Measurements from ENCODE around the gene RHOU. TPM values are rescaled to one million over a fixed set of nuclear protein-coding genes. Genes with fewer than 3 reads are reported as not detected.
A peak's percentile ranks its signal among the peaks of the same experiment; 100 is the strongest.

RHOU gene
- total and polyA plus RNA-seq, 2 of the 13 experiments (the other 11 are each of a cell fraction or from before 2014, with no cell fraction given) = 11.9 to 18.5 TPM

DNA sequence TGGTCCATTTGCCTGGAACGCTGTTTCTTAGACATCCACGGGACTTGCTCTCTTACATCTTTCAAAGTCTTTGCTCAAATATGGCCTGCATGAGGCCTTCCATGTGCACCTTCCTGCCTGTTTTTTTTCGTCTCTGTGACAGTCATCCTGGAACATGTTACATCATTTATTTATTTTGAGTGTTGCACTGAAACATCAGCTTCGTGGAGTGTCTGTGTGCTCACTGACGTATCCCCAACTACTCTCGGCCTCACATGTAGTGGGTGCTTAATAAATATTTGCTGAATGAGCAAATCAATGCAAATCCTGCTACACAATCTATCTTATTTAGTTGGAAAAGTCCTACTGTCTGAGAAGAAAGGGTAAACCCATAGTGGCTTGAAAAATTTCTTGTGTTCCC lies 11.4 kb upstream of the RHOU start:
- Histone ChIP-seq H3K9me3 (ENCODE audit: low read length) (no peaks in the 10 kb centered on the region), H4K20me1 (ENCODE audit: insufficient read depth, low read length) (no peaks in the 10 kb centered on the region), H3K27me3 (ENCODE audit: control insufficient read depth in 1 of 2, insufficient read depth in 2 of 2, low read length in 2 of 2) (no peaks in the 10 kb centered on the region; a peak in 2 of 5 replicates), H3K4me2 (ENCODE audit: low read depth, low read length) (no peak overlapping the region), H3K4me1 (ENCODE audit: insufficient read depth, low read length) (peaks cover 13% of the 10 kb centered on the region), H3K79me2 (ENCODE audit: insufficient read depth, low read length) (no peaks in the 10 kb centered on the region), H3K27ac (ENCODE audit: extremely low read length, insufficient read depth, low read length) (no peak overlapping the region), H2AFZ (ENCODE audit: low read length) (no peak overlapping the region), H3K36me3 (replicated peaks in 1 of 2; ENCODE audit: control insufficient read depth in 1 of 2, insufficient read depth in 2 of 2, low read length in 2 of 2) (no peaks in the 10 kb centered on the region), H3K9ac (ENCODE audit: insufficient read depth, low read depth, low read length) (no peak overlapping the region), H3K4me3 (replicated peaks in 1 of 3; ENCODE audit: insufficient read depth in 1 of 3, low read depth in 2 of 3, low read length in 3 of 3) (no peak overlapping the region)
- in situ Hi-C loops (cut with HindIII; ENCODE audit: extremely low pct_ligation_motif_present, low pct_unique_long_range_greater_than_20kb) = no loop called here
- intact Hi-C loops (cut with micrococcal nuclease; ENCODE audit: unreplicated experiment) = no loop called here
- FAIRE-seq (no peak), DNase-seq (ENCODE audit: low spot score) (peak; percentile 44), ATAC-seq (no peak)
- 27% methylated on average over 6 of the region's 6 CpGs for WGBS (ENCODE audit: low lambda C conversion rate)
- ChIA-PET POLR2A (interaction anchor here (1.3 kb wide), 1 partner anchor 114 kb away, joined by 5 read pairs; no protein-coding TSS in a partner anchor), CTCF (ENCODE audit: low intra/inter-chr PET ratio, low total read pairs) (no interaction called here)
- no TSS peak for BruUV-seq (replicated peaks)
- TF ChIP-seq FOXA3 (CRISPR knock-in tag; IDR thresholded peaks at IDR 0.05) (peak; percentile 43; the same call in 1 of the 2 replicates), KLF13 (CRISPR knock-in tag; IDR thresholded peaks at IDR 0.05) (no peak), ARNT2 (CRISPR knock-in tag; IDR thresholded peaks at IDR 0.05; ENCODE audit: low read depth) (no peak), GATAD2A (CRISPR knock-in tag; IDR thresholded peaks at IDR 0.05) (peak; percentile 50), ZBTB20 (CRISPR knock-in tag; IDR thresholded peaks at IDR 0.05; ENCODE audit: borderline replicate concordance, low read depth) (no peak), ZNF780A (CRISPR knock-in tag; IDR thresholded peaks at IDR 0.05) (no peak), MAFF (IDR thresholded peaks at IDR 0.05; ENCODE audit: low read depth, low read length) (peak; percentile 86), MAFK (conservative IDR thresholded peaks at IDR 0.05 in 1 of 2, IDR thresholded peaks at IDR 0.05 in 1 of 2; ENCODE audit: low read length in 2 of 2) (peak; percentile 86 to 92), ZNF160 (CRISPR knock-in tag; IDR thresholded peaks at IDR 0.05) (no peak), ZNF225 (CRISPR knock-in tag; IDR thresholded peaks at IDR 0.05) (no peak), CHD4 (IDR thresholded peaks at IDR 0.05; ENCODE audit: borderline replicate concordance, low read length) (no peak), FOSL2 (CRISPR knock-in tag; IDR thresholded peaks at IDR 0.05) (peak; percentile 59), ETV5 (CRISPR knock-in tag; IDR thresholded peaks at IDR 0.05; ENCODE audit: borderline replicate concordance) (no peak)
- TF ChIP-seq, protein P1, sequence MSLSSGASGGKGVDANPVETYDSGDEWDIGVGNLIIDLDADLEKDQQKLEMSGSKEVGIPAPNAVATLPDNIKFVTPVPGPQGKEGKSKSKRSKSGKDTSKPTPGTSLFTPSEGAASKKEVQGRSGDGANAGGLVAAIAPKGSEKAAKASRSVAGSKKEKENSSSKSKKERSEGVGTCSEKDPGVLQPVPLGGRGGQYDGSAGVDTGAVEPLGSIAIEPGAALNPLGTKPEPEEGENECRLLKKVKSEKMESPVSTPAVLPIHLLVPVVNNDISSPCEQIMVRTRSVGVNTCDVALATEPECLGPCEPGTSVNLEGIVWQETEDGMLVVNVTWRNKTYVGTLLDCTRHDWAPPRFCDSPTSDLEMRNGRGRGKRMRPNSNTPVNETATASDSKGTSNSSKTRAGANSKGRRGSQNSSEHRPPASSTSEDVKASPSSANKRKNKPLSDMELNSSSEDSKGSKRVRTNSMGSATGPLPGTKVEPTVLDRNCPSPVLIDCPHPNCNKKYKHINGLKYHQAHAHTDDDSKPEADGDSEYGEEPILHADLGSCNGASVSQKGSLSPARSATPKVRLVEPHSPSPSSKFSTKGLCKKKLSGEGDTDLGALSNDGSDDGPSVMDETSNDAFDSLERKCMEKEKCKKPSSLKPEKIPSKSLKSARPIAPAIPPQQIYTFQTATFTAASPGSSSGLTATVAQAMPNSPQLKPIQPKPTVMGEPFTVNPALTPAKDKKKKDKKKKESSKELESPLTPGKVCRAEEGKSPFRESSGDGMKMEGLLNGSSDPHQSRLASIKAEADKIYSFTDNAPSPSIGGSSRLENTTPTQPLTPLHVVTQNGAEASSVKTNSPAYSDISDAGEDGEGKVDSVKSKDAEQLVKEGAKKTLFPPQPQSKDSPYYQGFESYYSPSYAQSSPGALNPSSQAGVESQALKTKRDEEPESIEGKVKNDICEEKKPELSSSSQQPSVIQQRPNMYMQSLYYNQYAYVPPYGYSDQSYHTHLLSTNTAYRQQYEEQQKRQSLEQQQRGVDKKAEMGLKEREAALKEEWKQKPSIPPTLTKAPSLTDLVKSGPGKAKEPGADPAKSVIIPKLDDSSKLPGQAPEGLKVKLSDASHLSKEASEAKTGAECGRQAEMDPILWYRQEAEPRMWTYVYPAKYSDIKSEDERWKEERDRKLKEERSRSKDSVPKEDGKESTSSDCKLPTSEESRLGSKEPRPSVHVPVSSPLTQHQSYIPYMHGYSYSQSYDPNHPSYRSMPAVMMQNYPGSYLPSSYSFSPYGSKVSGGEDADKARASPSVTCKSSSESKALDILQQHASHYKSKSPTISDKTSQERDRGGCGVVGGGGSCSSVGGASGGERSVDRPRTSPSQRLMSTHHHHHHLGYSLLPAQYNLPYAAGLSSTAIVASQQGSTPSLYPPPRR (CRISPR knock-in tag; IDR thresholded peaks at IDR 0.05; ENCODE audit: borderline replicate concordance) = no peak
- TF ChIP-seq, protein P2, sequence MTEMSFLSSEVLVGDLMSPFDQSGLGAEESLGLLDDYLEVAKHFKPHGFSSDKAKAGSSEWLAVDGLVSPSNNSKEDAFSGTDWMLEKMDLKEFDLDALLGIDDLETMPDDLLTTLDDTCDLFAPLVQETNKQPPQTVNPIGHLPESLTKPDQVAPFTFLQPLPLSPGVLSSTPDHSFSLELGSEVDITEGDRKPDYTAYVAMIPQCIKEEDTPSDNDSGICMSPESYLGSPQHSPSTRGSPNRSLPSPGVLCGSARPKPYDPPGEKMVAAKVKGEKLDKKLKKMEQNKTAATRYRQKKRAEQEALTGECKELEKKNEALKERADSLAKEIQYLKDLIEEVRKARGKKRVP (CRISPR knock-in tag; IDR thresholded peaks at IDR 0.05) = peak in 1 of 2 experiments; percentile 90; a peak in 2 of 4 replicates
- TF ChIP-seq, protein P3, sequence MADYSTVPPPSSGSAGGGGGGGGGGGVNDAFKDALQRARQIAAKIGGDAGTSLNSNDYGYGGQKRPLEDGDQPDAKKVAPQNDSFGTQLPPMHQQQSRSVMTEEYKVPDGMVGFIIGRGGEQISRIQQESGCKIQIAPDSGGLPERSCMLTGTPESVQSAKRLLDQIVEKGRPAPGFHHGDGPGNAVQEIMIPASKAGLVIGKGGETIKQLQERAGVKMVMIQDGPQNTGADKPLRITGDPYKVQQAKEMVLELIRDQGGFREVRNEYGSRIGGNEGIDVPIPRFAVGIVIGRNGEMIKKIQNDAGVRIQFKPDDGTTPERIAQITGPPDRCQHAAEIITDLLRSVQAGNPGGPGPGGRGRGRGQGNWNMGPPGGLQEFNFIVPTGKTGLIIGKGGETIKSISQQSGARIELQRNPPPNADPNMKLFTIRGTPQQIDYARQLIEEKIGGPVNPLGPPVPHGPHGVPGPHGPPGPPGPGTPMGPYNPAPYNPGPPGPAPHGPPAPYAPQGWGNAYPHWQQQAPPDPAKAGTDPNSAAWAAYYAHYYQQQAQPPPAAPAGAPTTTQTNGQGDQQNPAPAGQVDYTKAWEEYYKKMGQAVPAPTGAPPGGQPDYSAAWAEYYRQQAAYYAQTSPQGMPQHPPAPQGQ (CRISPR knock-in tag; IDR thresholded peaks at IDR 0.05; ENCODE audit: borderline replicate concordance) = no peak

Data from HepG2 (cell line).